NCI-H510A treated with DMSO at 0.1 percent for 48 hours (cell line): ENCODE measurements around the gene GGA1.
A peak's percentile ranks its signal among the peaks of the same experiment; 100 is the strongest.
"Not testable (repeated sequence)": the region's sequence is repeated elsewhere in the genome, so short reads cannot be mapped to it uniquely, and the experiment has no call there.

Source experiments
- DNase-seq: peaks from one replicate; lab custom pipeline; 2025; lab: John Stamatoyannopoulos, UW

GGA1 gene

DNA sequence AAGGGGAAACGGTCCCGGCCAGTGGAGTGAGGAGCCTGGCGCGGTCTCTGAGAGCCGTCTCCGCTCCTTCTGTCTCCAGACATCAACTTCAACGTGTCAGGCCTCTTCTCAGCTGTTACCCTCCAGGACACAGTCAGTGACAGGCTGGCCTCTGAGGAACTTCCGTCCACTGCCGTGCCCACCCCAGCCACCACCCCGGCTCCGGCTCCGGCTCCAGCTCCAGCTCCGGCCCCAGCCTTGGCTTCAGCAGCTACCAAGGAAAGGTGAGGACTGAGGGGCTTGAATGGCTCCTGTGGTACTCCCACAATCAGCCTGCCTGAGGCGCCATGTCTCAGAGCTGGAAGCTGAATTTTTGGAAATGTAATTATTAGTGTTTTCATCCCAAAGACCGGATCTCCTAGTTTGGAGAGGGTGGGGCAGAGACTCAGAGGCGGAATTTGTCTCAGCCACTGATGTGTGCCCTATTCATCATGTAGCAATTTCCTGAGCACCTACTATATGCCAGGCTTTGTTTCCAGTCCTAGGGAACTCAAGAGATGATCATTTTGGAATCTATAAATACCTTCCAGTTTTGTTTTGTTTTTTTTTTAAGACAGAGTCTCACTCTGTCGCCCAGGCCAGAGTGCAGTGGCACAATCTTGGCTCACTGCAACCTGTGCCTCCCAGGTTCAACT, 42.0 kb downstream of the GGA1 start:
- no peak for DNase-seq

DNA sequence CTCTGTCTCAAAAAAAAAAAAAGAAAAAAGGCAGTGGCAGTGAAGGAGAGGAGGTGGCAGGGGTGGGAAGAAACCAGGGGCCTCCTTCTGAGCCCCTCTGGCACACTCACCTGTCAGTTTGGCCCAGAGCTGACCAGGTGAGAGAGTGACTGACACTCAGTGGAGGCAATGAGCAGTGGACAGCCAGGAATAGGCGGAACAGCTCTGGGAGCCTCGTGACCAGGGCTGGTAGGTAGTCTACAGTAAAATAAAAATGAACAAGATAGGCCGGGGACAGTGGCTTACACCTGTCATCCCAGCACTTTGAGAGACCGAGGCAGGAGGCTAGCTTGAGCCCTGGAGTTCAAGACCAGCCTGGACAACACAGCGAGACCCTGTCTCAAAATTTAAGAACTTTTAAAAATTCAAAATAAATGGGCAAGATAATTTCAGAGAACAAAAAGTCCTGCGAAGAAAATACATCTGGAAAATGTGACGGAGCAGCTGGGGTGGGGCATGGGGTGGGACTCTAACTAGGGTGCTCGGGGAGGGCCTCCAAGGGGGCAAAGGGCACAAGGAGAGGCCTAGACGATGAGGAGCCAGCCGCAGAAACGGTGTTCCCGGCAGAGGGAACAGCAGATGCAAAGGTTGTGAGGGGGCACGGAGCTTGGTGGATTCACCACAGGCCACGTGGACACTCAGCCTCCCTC, 46.1 kb downstream of the GGA1 start:
- DNase-seq = no peak

DNA sequence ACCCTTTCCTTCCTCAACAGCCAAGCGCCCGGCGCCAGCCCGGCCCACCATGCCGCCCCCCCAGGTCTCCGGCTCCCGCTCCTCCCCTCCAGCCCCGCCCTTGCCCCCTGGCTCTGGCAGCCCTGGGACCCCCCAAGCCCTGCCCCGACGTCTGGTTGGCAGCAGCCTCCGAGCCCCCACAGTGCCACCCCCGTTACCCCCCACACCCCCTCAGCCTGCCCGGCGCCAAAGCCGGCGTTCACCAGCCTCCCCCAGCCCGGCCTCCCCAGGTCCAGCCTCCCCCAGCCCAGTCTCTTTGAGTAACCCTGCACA, 46.6 kb downstream of the GGA1 start:
- no peak for DNase-seq

DNA sequence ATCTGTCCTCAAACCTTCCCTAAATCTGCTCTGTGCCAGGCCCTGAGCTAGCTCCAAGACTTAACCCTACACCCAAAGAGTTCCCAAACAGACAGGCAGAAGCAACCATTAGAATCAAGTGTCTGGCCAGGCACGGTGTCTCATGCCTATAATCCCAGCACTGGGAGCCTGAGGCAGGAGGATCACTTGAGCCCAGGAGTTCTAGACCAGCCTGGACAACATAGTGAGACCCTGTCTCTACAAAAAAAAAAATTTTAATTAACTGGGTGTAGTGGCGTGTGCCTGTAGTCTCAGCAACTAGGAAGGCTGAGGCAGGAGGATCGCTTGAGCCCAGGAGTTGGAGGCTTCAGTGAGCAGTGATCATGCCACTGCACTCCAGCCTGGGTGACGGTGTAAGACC, 47.9 kb downstream of the GGA1 start:
- DNase-seq = not testable (repeated sequence)

DNA sequence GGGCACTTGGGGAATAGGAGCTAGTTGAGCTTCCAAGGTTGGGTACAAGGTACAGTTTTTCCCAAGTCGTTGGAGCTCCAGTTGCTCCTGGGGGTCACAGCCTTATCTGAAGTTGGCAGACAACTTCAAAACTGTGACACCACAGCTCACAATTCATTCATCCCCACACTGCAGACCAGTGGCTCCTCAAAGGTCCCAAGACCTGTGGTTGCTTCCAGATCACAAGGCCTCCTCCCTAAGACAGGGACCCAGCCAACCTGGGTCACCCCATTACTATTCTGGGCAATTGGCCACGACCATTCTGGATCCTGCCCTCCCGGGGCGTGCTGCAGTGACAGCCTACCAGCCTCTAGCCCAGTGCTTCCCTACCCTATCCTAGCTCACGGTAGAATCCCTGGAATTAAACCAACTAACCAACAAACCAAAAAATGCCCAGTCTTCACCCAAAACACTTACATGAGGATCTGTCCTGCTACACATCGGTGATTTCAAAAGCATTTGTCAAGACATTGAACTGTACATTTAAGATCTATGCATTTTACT, 49.0 kb downstream of the GGA1 start:
- DNase-seq = no peak

DNA sequence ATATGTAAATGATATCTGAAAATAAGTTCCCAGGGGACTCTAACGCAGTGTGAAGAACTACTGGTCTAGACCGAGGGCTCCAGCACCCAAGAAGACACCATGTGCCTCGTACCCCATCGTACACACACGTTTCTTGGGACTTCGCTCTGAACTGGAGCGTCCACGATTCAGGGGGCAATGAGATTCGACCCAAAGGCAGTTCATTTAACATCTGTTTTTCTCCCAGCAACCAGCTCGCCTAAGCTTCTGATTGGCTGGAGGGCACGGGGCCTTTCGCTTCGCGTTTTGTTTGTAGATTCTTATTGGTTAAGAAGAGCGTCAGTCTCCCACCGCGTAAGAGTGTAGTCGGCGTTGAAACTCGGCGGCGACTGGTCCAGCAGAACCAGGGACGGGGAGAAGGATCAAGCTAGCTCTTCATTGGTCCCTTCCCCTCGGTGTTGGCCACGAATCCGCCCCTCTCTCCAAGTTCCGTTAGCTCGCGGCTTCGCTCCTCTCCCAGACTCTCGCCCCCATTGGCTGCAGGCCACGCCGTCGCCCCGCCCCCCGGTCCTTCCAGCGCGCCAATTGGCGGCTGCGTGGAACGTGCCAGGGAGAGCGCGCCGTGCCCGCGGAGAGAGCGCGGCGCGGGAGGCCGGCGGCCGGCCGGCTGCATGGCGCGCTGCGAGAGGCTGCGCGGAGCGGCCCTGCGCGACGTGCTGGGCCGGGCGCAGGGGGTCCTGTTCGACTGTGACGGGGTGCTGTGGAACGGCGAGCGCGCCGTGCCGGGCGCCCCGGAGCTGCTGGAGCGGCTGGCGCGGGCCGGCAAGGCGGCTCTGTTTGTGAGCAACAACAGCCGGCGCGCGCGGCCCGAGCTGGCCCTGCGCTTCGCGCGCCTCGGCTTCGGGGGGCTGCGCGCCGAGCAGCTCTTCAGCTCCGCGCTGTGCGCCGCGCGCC, 49.8 kb downstream of the GGA1 start, which contains the start of gene PDXP:
PDXP (plus strand) TSS at position 591 of the 933 bp plus-strand sequence; CDS start at position 651, 60 bp downstream.
- DNase-seq = peak; percentile 93

DNA sequence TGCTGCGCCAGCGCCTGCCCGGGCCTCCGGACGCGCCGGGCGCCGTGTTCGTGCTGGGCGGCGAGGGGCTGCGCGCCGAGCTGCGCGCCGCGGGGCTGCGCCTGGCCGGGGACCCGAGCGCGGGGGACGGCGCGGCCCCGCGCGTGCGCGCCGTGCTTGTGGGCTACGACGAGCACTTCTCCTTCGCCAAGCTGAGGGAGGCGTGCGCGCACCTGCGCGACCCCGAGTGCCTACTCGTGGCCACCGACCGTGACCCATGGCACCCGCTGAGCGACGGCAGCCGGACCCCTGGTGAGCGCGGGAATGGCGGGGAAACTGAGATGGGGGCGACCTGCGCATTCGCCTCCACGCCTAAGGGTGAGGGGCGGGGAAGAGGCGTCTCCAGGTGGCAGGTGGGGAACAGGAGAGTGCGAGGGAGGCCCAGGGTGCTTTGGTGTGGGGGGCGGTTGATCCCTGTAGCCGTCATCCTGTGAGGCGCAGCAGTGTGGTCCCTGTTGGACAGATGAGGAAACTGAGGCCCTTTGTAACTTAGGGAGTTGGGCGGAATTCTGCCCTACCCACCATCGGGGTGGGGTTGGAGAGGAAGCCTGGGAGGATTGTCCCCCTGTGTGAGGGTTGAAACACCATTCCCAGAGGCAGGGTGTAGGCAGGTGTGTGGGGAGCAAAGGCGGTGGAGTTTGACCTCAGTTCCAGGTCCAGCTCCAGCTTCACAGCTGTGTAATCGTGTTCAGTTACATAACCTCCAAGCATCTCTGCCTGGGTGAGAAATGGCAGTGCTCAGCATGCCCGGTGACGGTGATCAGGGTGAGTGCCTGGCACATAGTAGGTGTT, 50.6 kb downstream of the GGA1 start:
- no peak for DNase-seq

DNA sequence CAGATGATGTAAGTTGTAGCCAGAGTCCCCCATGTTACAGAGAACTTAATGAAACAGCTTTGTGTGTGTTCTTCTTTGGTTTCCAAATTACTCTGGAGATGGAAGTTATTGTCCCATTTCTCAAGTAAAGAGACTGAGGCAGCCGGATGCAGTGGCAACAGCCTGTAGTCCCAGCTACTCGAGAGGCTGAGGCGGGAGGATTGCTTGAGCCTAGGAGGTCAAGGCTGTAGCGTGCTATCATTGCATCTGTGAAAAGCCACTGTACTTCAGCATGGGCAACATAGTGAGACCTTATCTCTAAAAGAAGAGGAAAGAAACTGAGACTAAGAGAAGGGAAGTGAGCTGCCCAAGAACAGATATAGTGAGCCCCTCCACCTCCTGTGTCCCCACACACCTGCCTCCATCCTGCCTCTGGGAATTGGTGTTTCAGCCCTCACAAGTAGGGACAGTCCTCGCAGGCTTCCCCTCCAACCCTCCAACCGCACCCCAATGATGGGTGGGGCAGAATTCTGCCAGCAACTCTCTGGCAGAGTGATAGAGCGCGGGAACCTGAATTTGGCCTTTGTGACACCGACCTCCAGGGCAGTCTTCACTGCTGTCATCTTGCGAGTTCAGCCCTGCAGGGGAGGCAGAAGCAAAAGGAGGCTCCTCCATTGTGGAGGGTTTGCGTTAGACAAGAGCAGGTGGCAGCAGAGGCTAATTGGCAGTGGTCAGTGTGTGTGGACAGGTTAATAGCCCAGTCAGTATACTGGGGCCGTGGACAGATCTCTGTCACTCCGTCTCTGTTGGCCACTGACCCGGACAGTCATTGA, 51.5 kb downstream of the GGA1 start:
- no peak for DNase-seq

DNA sequence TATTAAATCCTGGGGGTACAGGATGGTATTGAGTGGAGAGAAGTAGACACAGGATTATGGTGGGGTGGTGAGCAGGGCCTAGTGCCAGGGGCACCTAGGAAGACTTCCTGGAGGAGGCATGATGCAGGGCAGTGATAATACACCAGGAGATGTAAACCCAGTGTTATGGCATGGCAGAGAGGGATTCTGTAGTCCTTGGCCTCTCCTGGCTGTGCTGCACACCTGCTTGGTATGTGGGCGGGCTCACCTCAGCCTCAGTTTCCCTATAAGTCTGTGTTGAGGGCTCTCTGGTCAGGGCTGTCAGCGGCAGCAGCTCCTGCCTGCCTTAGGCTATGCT, 52.0 kb downstream of the GGA1 start:
- no peak for DNase-seq

DNA sequence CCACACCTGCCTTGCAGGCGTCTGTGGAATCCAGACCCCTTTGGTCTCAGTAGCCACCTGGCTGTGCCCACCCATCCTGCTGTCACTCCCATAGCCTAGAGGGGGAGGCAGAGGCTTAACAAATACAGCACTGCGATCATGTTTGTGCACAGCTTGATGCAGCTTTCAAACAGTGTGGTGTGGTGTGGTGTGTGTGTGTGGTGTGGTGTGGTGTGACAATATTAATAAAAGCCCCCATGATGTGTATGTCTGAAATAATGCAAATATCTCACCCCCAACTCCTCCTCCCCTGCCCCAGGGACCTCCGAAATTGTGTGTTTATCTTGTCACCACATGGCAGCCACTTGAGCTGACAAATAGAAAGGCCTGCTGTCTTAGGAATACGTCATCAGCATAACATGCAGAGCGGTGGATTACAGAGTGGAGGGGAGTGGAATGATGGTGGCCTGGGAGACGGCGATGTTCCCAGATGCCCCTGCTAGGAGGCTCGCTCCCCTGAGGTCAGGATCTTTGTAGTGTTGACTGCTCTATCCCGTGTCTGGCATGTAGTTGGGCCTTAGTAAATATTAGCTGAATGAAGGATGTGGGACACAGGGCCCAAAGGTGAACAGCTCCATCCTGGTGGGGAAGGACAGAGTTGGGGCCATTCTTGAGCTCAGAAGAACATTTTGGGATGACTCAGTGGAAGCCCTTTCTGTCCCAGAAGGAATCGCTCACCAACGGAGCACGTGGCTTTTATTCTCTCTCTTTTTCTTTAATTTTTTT, 52.7 kb downstream of the GGA1 start:
- DNase-seq = peak; percentile 47

DNA sequence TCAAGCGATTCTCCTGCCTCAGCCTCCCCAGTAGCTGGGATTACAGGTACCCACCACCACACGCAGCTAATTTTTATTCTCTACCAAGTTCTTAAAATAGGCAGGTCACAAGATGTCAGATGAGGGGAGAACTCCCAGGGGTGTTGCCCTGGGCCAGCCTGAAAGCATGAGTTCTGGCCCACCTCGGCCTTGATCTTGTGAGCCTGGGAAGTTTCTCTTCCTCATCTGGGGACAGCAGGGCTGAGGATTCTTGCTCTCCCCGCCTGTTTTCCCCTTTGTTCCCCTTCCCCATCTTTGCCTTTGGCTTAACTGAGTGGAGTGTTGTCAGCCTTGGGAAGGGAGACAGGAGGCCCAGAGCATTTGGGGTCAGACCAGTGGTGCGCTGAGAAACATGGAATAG, 53.4 kb downstream of the GGA1 start:
- no peak for DNase-seq

DNA sequence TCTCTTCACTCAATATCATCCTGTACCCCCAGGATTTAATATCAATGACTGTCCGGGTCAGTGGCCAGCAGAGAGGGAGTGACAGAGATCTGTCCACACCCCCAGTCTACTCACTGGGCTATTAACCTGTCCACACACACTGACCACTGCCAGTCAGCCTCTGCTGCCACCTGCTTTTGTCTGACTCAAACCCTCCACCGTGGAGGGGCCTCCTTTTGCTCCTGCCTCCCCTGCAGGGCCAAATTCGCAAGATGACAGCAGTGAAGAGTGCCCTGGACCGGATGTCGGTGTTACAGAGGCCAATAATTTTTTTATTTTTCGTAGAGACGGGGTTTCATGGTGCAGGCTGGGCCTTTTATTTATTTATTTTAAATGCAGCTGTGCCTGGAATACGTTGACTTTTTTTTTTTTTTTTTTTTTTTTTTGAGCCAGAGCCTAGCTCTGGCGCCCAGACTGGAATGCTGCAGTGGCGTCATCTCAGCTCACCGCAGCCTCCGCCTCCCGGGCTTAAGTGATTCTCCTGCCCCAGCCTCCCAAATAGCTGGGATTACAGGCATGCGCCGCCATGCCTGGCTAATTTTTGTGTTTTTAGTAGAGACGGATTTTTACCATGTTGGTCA, 55.0 kb downstream of the GGA1 start:
- no peak for DNase-seq

DNA sequence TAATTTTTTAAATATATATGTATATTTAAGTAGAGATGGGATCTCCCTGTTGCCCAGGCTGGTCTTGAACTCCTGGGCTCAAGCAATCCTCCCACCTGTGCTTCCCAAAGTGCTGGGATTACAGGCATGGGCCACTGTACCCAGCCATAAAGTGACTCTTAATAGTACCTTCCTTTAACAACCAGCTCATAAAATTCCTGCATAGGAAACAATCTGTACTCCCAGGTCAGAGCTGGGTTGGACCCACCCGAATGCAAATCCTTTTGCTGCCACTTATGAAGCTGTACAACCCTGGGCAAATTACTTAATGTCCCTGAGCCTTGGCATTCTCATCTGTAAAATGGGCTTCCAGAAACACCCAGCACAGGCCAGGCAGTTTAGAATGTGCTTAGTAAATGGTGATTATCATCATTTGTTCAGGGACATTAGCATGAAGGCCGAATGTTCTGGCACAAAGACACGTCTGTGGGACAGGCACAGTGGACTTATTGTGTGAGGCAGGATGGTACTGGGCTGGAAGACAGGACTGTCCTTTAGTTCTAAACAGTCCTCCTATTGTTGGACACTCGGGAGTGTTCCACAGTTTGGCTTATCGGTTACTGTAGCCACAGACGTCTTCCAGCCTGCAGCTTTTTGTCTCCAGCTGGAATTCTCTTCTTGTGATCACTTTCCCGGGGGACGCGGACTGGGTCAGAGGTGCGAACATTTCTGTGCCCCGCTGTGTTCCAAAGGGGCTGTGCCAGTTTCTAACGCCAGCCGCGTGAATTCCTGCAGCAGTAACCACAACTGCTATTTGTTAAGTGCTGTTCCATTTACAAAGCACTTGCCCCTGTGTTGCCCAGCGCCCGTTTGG, 55.8 kb downstream of the GGA1 start:
- DNase-seq = no peak

DNA sequence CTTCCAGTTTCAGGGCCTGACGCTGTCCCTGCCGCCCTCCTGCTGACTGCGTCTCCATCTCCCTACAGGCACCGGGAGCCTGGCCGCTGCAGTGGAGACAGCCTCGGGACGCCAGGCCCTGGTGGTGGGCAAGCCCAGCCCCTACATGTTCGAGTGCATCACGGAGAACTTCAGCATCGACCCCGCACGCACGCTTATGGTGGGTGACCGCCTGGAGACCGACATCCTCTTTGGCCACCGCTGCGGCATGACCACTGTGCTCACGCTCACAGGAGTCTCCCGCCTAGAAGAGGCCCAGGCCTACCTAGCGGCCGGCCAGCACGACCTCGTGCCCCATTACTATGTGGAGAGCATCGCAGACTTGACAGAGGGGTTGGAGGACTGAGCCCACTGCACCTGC, 56.9 kb downstream of the GGA1 start:
- no peak for DNase-seq

DNA sequence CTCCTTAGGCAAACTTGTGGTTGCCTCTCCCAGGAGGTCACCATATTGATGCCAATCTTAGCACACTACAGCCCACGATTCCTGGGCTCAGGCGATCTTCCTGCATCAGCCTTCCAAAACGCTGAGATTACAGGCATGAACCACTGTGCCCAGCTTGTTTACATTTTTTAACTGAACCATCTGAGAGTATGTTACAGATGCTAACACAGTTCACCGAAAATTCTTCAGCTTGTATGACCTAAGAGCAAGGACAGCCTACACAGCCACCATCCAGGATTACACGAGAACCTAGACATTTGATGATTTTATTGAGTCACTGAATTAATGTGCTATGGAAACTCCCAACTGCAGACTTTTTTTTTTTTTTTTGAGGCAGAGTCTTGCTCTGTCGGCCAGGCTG, 61.0 kb downstream of the GGA1 start:
- DNase-seq = no peak

DNA sequence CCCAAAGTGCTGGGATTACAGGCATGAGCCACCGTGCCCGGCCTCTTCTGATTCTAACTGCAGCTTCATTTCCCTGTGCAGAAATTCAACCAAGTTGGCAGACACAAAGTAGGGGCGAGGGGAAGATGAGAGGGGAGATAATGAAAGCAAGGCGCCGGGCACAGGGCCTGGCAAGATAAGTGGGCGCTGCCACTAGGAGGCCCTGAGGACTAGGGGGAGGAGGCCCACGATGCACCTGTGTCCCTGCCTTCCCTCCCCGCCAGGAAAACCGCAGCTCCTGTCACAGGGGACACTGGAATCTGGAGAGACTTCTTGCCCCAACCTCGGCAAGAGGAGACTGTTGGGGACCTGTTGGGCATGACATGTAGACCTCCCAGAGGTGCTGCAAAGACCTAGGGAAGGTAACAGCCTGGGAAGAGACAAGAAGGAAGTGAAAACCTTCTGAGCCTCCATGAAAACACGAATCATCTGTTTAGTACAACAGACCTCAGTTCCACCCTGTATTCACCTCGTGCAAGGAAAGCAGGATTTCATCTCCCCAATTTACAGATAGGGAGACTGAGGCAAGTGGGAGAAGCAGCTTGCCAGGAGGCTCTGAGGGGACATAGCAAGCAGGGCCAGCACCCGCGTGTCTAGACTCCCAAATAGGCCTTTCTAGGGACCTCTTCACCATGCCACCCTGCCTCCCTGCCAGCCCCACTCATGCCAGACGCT, 63.7 kb downstream of the GGA1 start:
- no peak for DNase-seq

DNA sequence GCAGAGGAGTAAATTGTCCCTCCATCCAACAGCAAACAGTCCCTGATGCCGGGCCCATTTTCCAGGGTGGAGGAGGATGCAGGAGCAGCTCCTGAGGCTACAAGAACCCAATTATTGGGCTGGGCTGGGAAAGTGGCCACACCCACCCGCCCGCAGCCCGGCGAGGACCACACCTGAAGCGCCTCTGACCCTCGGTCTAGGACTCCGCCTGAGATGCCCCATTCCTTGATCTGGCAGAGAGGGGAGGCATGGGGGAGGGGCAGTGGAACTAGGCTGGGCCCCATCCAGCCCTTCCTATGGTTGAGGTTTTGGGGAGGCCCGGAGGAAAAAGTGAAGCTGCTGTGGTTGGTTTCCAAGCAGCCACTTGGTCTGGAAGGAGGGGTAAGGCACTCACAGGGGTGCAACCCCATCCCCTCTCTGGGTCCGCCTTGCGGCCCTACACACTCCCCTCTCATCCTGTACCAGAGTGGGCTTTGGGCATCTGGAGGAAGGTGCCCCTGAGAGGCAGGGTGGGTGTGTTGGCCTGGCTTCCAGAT, 64.4 kb downstream of the GGA1 start:
- no peak for DNase-seq

DNA sequence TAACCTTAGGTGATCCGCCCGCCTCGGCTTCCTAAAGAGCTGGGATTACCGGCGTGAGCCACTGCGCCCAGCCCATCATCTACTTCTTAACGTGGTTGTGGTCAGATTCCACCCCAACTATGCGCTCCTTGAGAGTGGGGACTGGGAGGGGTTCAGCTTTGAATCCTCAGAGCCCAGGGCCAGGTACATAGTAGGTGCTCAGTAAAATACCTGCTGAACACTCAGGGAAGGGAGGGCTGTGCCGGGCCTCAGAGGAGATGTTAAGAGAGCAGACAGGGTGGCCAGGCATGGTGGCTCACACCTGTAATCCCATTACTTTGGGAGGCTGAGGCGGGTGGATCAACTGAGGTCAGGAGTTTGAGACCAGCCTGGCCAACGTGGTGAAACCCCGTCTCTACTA, 65.6 kb downstream of the GGA1 start:
- no peak for DNase-seq
